Neural progenitor cell (in vitro differentiated cells): Measurements from ENCODE around the gene SYNRG. TPM values are rescaled to one million over a fixed set of nuclear protein-coding genes. Genes with fewer than 3 reads are reported as not detected.

Experiments used
- DNase-seq: peaks from one replicate; pipeline ENCODE4 v3.0.0-alpha.2; 2016; ENCODE audit warnings: low spot score
- H2AFZ ChIP-seq: fragments of 200-600 bp; sonication (generic); replicated peaks from 2 replicates; pipeline ENCODE4 v1.6.1; 2016; ENCODE audit warnings: antibody characterized with exemption
- H3F3A ChIP-seq: fragments of 200-600 bp; sonication (generic); 2 replicates; pipeline ENCODE4 v1.6.1; 2016; ENCODE audit warnings: antibody characterized with exemption, low read depth
- H3K27ac ChIP-seq: fragments of 200-600 bp; sonication (generic); 2 replicates; pipeline ENCODE4 v1.5.1; 2016; ENCODE audit warnings: mild to moderate bottlenecking
- H3K27me3 ChIP-seq: fragments of 200-600 bp; sonication (generic); 2 replicates; pipeline ENCODE4 v1.6.1; 2016; ENCODE audit warnings: mild to moderate bottlenecking, moderate library complexity
- H3K36me3 ChIP-seq: fragments of 200-600 bp; sonication (generic); 2 replicates; pipeline ENCODE4 v1.5.1; 2016
- H3K4me1 ChIP-seq: fragments of 200-600 bp; sonication (generic); 2 replicates; pipeline ENCODE4 v1.6.1; 2016; ENCODE audit warnings: mixed run types
- H3K4me2 ChIP-seq: fragments of 200-600 bp; sonication (generic); 2 replicates; pipeline ENCODE4 v1.6.1; 2016
- H3K4me3 ChIP-seq: fragments of 200-600 bp; sonication (generic); 2 replicates; pipeline ENCODE4 v1.5.1; 2016
- H3K79me2 ChIP-seq: fragments of 200-600 bp; sonication (generic); 2 replicates; pipeline ENCODE4 v1.6.1; 2016; ENCODE audit warnings: low read depth
- H3K9ac ChIP-seq: fragments of 200-600 bp; sonication (generic); 2 replicates; pipeline ENCODE4 v1.6.1; 2016
- H3K9me3 ChIP-seq: fragments of 200-600 bp; sonication (generic); 2 replicates; pipeline ENCODE4 v1.5.1; 2016; ENCODE audit warnings: low read depth
- H4K20me1 ChIP-seq: fragments of 200-600 bp; sonication (generic); 2 replicates; pipeline ENCODE4 v1.6.1; 2016; ENCODE audit warnings: low read depth
- H3K27ac Mint-ChIP-seq: 3 replicates; pipeline ENCODE4 v1.8.0; 2021; ENCODE audit warnings: mixed read lengths
- H3K27me3 Mint-ChIP-seq: 2 replicates; pipeline ENCODE4 v1.8.0; 2022; ENCODE audit warnings: low read depth, mild to moderate bottlenecking, inconsistent platforms, moderate library complexity, mixed read lengths; ENCODE audit not compliant: insufficient read depth
- H3K36me3 Mint-ChIP-seq: 3 replicates; pipeline ENCODE4 v1.8.0; 2021; ENCODE audit warnings: mixed read lengths
- H3K4me1 Mint-ChIP-seq: 3 replicates; pipeline ENCODE4 v1.8.0; 2021; ENCODE audit warnings: mixed read lengths
- H3K4me3 Mint-ChIP-seq: 3 replicates; pipeline ENCODE4 v1.8.0; 2021; ENCODE audit warnings: mild to moderate bottlenecking, moderate library complexity, mixed read lengths
- H3K9me3 Mint-ChIP-seq: 3 replicates; pipeline ENCODE4 v1.8.0; 2020; ENCODE audit warnings: mixed read lengths
- EZH2 ChIP-seq: fragments of 200-600 bp; sonication (generic); IDR thresholded peaks from 2 replicates; pipeline ENCODE4 v1.6.1; 2017; ENCODE audit warnings: antibody characterized with exemption, mild to moderate bottlenecking, moderate library complexity
- EZH2phosphoT487 ChIP-seq: fragments of 200-600 bp; sonication (generic); IDR thresholded peaks from 2 replicates; pipeline ENCODE4 v1.6.1; 2017; ENCODE audit warnings: antibody characterized with exemption
- total RNA-seq: library from RNA; depleted of rRNA; stranded (reverse); fragments of >200 nt; gene quantifications from 2 replicates; pipeline ENCODE4 v1.2.3, GENCODE V29; 2015; ENCODE audit warnings: low replicate concordance
- TF ChIP-seq, protein P1 (sequence below): fragments of 200-600 bp; sonication (generic); IDR thresholded peaks from 2 replicates; pipeline ENCODE4 v1.5.1; 2017; ENCODE audit warnings: antibody characterized with exemption, mild to moderate bottlenecking

SYNRG gene
- total RNA-seq, 1 donor from 2014 or later: 22.4 TPM

DNA sequence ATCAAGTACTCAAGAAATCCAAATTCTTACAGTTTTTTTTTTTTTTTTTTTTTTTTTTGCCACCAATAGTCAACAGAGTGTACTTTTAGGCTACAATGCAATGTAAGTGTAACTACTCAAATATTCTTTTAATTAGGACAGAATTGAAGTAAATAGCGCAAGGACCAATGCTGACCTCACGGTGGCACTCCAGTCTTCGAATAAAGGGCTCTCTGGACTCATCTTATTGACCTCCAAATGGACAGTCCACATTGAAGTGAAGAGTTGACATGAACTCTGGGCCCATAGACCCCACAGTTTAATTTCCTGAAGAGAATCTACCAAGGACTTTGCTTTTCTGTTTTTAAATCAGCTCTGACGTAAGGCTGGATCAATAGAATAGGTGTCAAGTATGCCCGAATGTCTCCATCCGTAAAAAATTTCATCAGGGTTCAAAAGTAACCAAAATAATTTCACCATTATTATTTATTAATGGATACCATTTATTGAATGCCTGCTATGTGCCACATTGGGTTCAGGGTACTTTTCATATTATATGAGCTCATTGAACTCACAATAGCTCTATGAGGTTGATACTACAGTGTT, 41.3 kb upstream of the SYNRG start:
- TF ChIP-seq, protein P1, sequence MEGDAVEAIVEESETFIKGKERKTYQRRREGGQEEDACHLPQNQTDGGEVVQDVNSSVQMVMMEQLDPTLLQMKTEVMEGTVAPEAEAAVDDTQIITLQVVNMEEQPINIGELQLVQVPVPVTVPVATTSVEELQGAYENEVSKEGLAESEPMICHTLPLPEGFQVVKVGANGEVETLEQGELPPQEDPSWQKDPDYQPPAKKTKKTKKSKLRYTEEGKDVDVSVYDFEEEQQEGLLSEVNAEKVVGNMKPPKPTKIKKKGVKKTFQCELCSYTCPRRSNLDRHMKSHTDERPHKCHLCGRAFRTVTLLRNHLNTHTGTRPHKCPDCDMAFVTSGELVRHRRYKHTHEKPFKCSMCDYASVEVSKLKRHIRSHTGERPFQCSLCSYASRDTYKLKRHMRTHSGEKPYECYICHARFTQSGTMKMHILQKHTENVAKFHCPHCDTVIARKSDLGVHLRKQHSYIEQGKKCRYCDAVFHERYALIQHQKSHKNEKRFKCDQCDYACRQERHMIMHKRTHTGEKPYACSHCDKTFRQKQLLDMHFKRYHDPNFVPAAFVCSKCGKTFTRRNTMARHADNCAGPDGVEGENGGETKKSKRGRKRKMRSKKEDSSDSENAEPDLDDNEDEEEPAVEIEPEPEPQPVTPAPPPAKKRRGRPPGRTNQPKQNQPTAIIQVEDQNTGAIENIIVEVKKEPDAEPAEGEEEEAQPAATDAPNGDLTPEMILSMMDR: peak; percentile 73
- TF ChIP-seq EZH2: no peak
- no peak overlapping the region for H3K4me3 ChIP-seq
- no peaks in the 10 kb centered on the region for H3K27me3 Mint-ChIP-seq
- no peaks in the 10 kb centered on the region for H3K4me1 ChIP-seq
- no peak overlapping the region for H3K27ac Mint-ChIP-seq
- no peak overlapping the region for H3K9ac ChIP-seq
- H3K4me1 Mint-ChIP-seq: no peaks in the 10 kb centered on the region
- no peak overlapping the region for H3K4me2 ChIP-seq
- H3K36me3 ChIP-seq: no peaks in the 10 kb centered on the region
- no peaks in the 10 kb centered on the region for H3K79me2 ChIP-seq
- peak; percentile 74 for DNase-seq
- no peaks in the 10 kb centered on the region for H3K9me3 ChIP-seq
- no peak overlapping the region for H3K4me3 Mint-ChIP-seq
- H3K27ac ChIP-seq: no peak overlapping the region
- H3K36me3 Mint-ChIP-seq: no peaks in the 10 kb centered on the region
- H3K9me3 Mint-ChIP-seq: no peaks in the 10 kb centered on the region
- peaks cover 54% of the 10 kb centered on the region for H3K27me3 ChIP-seq
- no peaks in the 10 kb centered on the region for H3F3A ChIP-seq
- no peaks in the 10 kb centered on the region for H4K20me1 ChIP-seq
- H2AFZ ChIP-seq: no peak overlapping the region

DNA sequence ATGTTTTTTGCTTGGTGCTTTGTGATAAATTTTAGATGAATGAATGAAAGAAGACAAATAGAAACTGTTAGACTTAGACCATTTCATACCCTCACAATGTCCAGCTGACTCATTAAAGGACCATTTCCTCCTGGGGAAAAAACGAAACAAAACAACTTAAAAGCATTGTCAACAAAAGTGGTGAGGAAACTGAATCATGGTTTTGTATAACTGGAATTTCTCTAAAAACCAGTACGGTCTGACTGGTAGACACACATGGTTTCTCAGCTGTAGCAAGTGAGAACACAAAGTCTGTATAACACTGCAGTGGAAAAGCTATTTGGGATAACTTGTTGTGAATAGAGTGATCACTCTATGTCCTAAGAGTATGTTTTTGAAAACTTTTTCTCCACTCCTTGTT, 39.3 kb upstream of the SYNRG start:
- Mint-ChIP-seq H3K27ac (no peak overlapping the region), H3K9me3 (no peaks in the 10 kb centered on the region), H3K4me3 (no peak overlapping the region), H3K27me3 (no peaks in the 10 kb centered on the region), H3K4me1 (peaks cover 3% of the 10 kb centered on the region), H3K36me3 (no peaks in the 10 kb centered on the region)
- no peaks in the 10 kb centered on the region for H3K36me3 ChIP-seq
- H3K27me3 ChIP-seq: peaks cover 67% of the 10 kb centered on the region
- H3K4me3 ChIP-seq: no peak overlapping the region
- no peak overlapping the region for H3K27ac ChIP-seq
- no peaks in the 10 kb centered on the region for H3F3A ChIP-seq
- H3K4me2 ChIP-seq: no peak overlapping the region
- no peaks in the 10 kb centered on the region for H3K4me1 ChIP-seq
- TF ChIP-seq EZH2phosphoT487 (no peak), EZH2 (no peak)
- TF ChIP-seq, protein P1: no peak
- no peaks in the 10 kb centered on the region for H3K79me2 ChIP-seq
- no peak overlapping the region for H2AFZ ChIP-seq
- H3K9me3 ChIP-seq: no peaks in the 10 kb centered on the region
- no peak overlapping the region for H3K9ac ChIP-seq
- no peaks in the 10 kb centered on the region for H4K20me1 ChIP-seq
- no peak for DNase-seq

DNA sequence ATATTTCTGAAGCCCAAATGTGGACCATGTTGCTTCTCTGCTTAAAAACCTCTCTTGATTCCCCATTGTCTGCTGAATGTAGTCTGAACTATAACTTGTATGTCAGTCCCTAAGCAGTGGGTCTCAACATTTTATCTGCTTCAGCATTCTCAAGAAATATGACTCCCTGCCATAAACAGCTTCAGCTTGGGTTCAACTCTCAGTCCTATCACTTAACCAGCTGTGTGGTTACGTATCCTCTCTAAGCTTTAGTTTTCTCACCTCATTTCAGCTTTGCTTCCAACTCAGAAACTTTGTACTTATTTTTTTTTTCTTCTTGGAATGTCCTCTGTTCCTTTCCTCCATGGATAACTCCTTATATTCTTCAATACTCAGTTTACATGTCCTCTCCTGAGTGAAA, 38.6 kb upstream of the SYNRG start:
- no peak overlapping the region for H3K4me3 Mint-ChIP-seq
- no peak overlapping the region for H2AFZ ChIP-seq

More for the DNA sequence above, 38.6 kb upstream of the SYNRG start:
- Histone ChIP-seq H3K79me2 (peaks cover 4% of the 10 kb centered on the region), H3K36me3 (no peaks in the 10 kb centered on the region), H3F3A (peaks cover 3% of the 10 kb centered on the region), H3K4me2 (no peak overlapping the region), H4K20me1 (no peaks in the 10 kb centered on the region), H3K9ac (no peak overlapping the region), H3K4me1 (no peaks in the 10 kb centered on the region), H3K27me3 (peaks cover 67% of the 10 kb centered on the region), H3K4me3 (no peak overlapping the region), H3K9me3 (no peaks in the 10 kb centered on the region), H3K27ac (no peak overlapping the region)
- Mint-ChIP-seq H3K36me3 (no peaks in the 10 kb centered on the region), H3K27me3 (no peaks in the 10 kb centered on the region), H3K4me1 (peaks cover 3% of the 10 kb centered on the region), H3K9me3 (no peaks in the 10 kb centered on the region), H3K27ac (no peak overlapping the region)
- DNase-seq: no peak
- no peak for TF ChIP-seq EZH2phosphoT487
- TF ChIP-seq, protein P1: no peak
- TF ChIP-seq EZH2: no peak
